K562 (cell line): ENCODE data around the gene C16orf89. TPM values are rescaled to one million over a fixed set of nuclear protein-coding genes. Genes with fewer than 3 reads are reported as not detected.
A peak's percentile ranks its signal among the peaks of the same experiment; 100 is the strongest.

ENCODE experiments used
- ATAC-seq: fragments of 200-7000 bp; cut with Tn5 transposase; 3 replicates; pipeline ENCODE4 v1.9.1; 2020; ENCODE audit warnings: moderate library complexity
- BruUV-seq: library from RNA; stranded (reverse); fragments of 400-500 nt; replicated peaks from 2 replicates; lab custom pipeline; 2021; lab: Mats Ljungman, UMichigan
- CTCF ChIA-PET: fragments of 300-600 bp; formaldehyde crosslinking; extraction: SDS; loops from one replicate; lab custom pipeline; 2021; ENCODE audit warnings: low intra/inter-chr PET ratio; lab: Yijun Ruan, JAX
- POLR2A ChIA-PET: fragments of 300-600, 350-650 bp; sonication (Branson Sonifier 250); formaldehyde crosslinking; extraction: SDS; loops from one replicate; lab custom pipeline; 2021; ENCODE audit warnings: antibody characterized with exemption, inconsistent platforms; lab: Yijun Ruan, JAX
- DNase-seq, 4 experiments: peaks; one replicate each; pipeline versions ENCODE4 v3.0.0 to v3.0.0-alpha.2; 2011 to 2018; ENCODE audit warnings: low spot score in 3 of 4, mixed read lengths in 3 of 4; ENCODE audit errors: extremely low read depth in 1 of 4
- FAIRE-seq: peaks from 2 replicates; lab custom pipeline; 2011; peaks lifted over from hg19 to GRCh38; lab: Jason Lieb, UNC
- H2AFZ ChIP-seq: 2 replicates; pipeline ENCODE4 v1.6.0; 2011; ENCODE audit warnings: low read depth, low read length, control low read depth, inconsistent platforms
- H3K27ac ChIP-seq: fragments of 200-600 bp; 3 replicates; pipeline ENCODE4 v1.8.0; 2011; ENCODE audit warnings: low read depth, mild to moderate bottlenecking, control low read depth, inconsistent platforms, low read length, moderate library complexity, mixed read lengths; ENCODE audit errors: extremely low read depth
- H3K27me3 ChIP-seq, 2 experiments: fragments of 300-600 bp in 1 of 2; 2 replicates in 1 of 2; 3 replicates in 1 of 2; pipeline versions ENCODE4 v1.6.0 to v1.8.0; 2011; ENCODE audit warnings: inconsistent platforms in 2 of 2, low read length in 2 of 2, mild to moderate bottlenecking in 1 of 2, mixed read lengths in 1 of 2, moderate library complexity in 1 of 2; ENCODE audit not compliant: control insufficient read depth in 2 of 2, insufficient read depth in 2 of 2
- H3K36me3 ChIP-seq: fragments of 300-600 bp; 3 replicates; pipeline ENCODE4 v1.8.0; 2011; ENCODE audit warnings: mild to moderate bottlenecking, low read length, inconsistent platforms; ENCODE audit not compliant: control insufficient read depth, insufficient read depth
- H3K4me1 ChIP-seq, 2 experiments: fragments of 200-600 bp in 1 of 2; replicated peaks in 1 of 2; 2 replicates in 1 of 2; 3 replicates in 1 of 2; pipeline versions ENCODE4 v1.5.1 to v1.8.0; 2011; ENCODE audit warnings: inconsistent platforms in 2 of 2, low read length in 2 of 2, mild to moderate bottlenecking in 1 of 2, mixed read lengths in 1 of 2, moderate library complexity in 1 of 2; ENCODE audit not compliant: control insufficient read depth in 2 of 2, insufficient read depth in 2 of 2
- H3K4me2 ChIP-seq: 2 replicates; pipeline ENCODE4 v1.6.1; 2011; ENCODE audit warnings: low read length, control low read depth, inconsistent platforms, mixed read lengths; ENCODE audit not compliant: insufficient read depth
- H3K4me3 ChIP-seq: fragments of 200-600 bp; sonication (generic), shearing (Covaris generic); 2 replicates; pipeline ENCODE4 v1.5.1; 2016; ENCODE audit warnings: control low read depth, inconsistent platforms
- H3K79me2 ChIP-seq: fragments of 200-600 bp; 3 replicates; pipeline ENCODE4 v1.8.0; 2011; ENCODE audit warnings: low read length, inconsistent platforms; ENCODE audit not compliant: control insufficient read depth, insufficient read depth
- H3K9ac ChIP-seq, 2 experiments: 2 replicates each; pipeline versions ENCODE4 v1.6.0 to v1.6.1; 2011; ENCODE audit warnings: low read depth in 2 of 2, low read length in 2 of 2, control low read depth in 1 of 2, inconsistent platforms in 1 of 2, mild to moderate bottlenecking in 1 of 2, mixed read lengths in 1 of 2; ENCODE audit not compliant: insufficient read depth in 1 of 2
- H3K9me1 ChIP-seq: one replicate; pipeline ENCODE4 v1.6.0; 2011; ENCODE audit warnings: inconsistent platforms, mild to moderate bottlenecking, low read length, moderate library complexity; ENCODE audit not compliant: control insufficient read depth, insufficient read depth
- H3K9me3 ChIP-seq: replicated peaks from 2 replicates; pipeline ENCODE4 v1.5.1; 2011; ENCODE audit warnings: low read depth, low read length, inconsistent platforms; ENCODE audit not compliant: control insufficient read depth, insufficient read depth
- H4K20me1 ChIP-seq: replicated peaks from 2 replicates; pipeline ENCODE4 v1.6.1; 2011; ENCODE audit warnings: low read length, inconsistent platforms, mixed read lengths; ENCODE audit not compliant: control insufficient read depth, insufficient read depth
- CBFA2T3 ChIP-seq: fragments of 450-650 bp; IDR thresholded peaks from 2 replicates; pipeline ENCODE4 v1.6.1; 2017
- FIP1L1 ChIP-seq: fragments of 200-400 bp; formaldehyde crosslinking; IDR thresholded peaks from 2 replicates; pipeline ENCODE4 v1.6.1; 2018; ENCODE audit warnings: mild to moderate bottlenecking, low read depth, low read length; ENCODE audit not compliant: poor library complexity, severe bottlenecking
- GTF2F1 ChIP-seq: IDR thresholded peaks from 2 replicates; pipeline ENCODE4 v1.6.1; 2011; ENCODE audit warnings: low read depth, low read length, improper control_type of control experiment
- HIVEP1 ChIP-seq: fragments of 250-450 bp; sonication (Bioruptor Pico); IDR thresholded peaks from 2 replicates; pipeline ENCODE4 v1.4.0; 2020; ENCODE audit warnings: mild to moderate bottlenecking
- HOXB6 ChIP-seq: fragments of 250-450 bp; sonication (Bioruptor Pico); IDR thresholded peaks from 2 replicates; pipeline ENCODE4 v1.5.1; 2022; ENCODE audit warnings: mild to moderate bottlenecking, borderline replicate concordance
- MYC ChIP-seq, 2 experiments: fragments of 250-450 bp in 1 of 2; sonication (Bioruptor Pico) in 1 of 2; IDR thresholded peaks; 2 replicates each; pipeline versions ENCODE4 v1.5.1 to v1.6.1; 2012 to 2021; ENCODE audit warnings: low read depth in 2 of 2, borderline replicate concordance in 1 of 2, improper control_type of control experiment in 1 of 2, low read length in 1 of 2, mild to moderate bottlenecking in 1 of 2, moderate library complexity in 1 of 2
- SRF ChIP-seq, 2 experiments: fragments of 250-450, 450-650 bp in 1 of 2; sonication (Bioruptor Pico) in 1 of 2; sonication (generic) in 1 of 2; formaldehyde crosslinking; IDR thresholded peaks; 2 replicates each; pipeline versions ENCODE4 v1.5.0 to v1.5.1; 2020 to 2022; ENCODE audit warnings: mild to moderate bottlenecking in 1 of 2, missing genetic modification reagents in 1 of 2
- ZFX ChIP-seq: sonication (generic); formaldehyde crosslinking; IDR thresholded peaks from 2 replicates; pipeline ENCODE4 v1.8.0; 2022; ENCODE audit warnings: mild to moderate bottlenecking, missing genetic modification reagents, moderate library complexity
- ZNF507 ChIP-seq: conservative IDR thresholded peaks from 2 replicates; pipeline ENCODE4 v1.6.1; 2017; ENCODE audit warnings: missing genetic modification characterization, missing compliant biosample characterization
- ZNF561 ChIP-seq: fragments of 450-650 bp; formaldehyde crosslinking; conservative IDR thresholded peaks from 2 replicates; pipeline ENCODE4 v1.4.0; 2020; ENCODE audit warnings: mild to moderate bottlenecking, moderate library complexity
- ZNF77 ChIP-seq: fragments of 250-450 bp; sonication (Bioruptor Pico); IDR thresholded peaks from 2 replicates; pipeline ENCODE4 v1.5.0; 2020
- WGBS: fragments of 100-300 bp; shearing (Covaris generic); methylation state at CpG from one replicate; pipeline ENCODE4 v1.1.6; 2016; ENCODE audit warnings: low coverage, mixed read lengths; ENCODE audit not compliant: insufficient coverage; ENCODE audit errors: missing lambda C conversion rate; 5-methylcytosine and 5-hydroxymethylcytosine counted together
- in situ Hi-C: fragments of 300-500 bp; cut with MboI; formaldehyde crosslinking; loops from 4 replicates; pipeline ENCODE4 v1.15.0; 2018; ENCODE audit warnings: inconsistent platforms, mixed read lengths
- intact Hi-C: fragments of 100-400 bp; cut with micrococcal nuclease; formaldehyde crosslinking; loops from 2 replicates; pipeline ENCODE4 v1.14.2; 2022
- polyA plus RNA-seq, 8 experiments: library from polyadenylated mRNA; depleted of rRNA in 4 of 8; stranded (reverse) in 5 of 8; unstranded in 3 of 8; fragments of >200 nt; fragmentation: Nextera tagmentation in 2 of 8; fragmentation: Illumina TruSeq in 1 of 8; extraction: Ambion mirVana in 2 of 8; extraction: Trizol in 1 of 8; gene quantifications; 2 replicates each; pipeline versions ENCODE4 v1.2.1 to v1.2.3, GENCODE V29; 2011 to 2014; ENCODE audit warnings: inconsistent platforms in 1 of 8, missing spikeins in 1 of 8
- total RNA-seq, 7 experiments: library from RNA; depleted of rRNA in 6 of 7; stranded (reverse); fragments of >200 nt in 6 of 7; fragmentation: Illumina TruSeq in 2 of 7; extraction: Trizol in 2 of 7; gene quantifications; 2 replicates each; pipeline versions ENCODE4 v1.2.1 to v1.2.3, GENCODE V29; 2011 to 2021; ENCODE audit warnings: low replicate concordance in 1 of 7

C16orf89 gene
- total and polyA plus RNA-seq, 9 of the 15 experiments (the other 6 are each of a cell fraction or from before 2014, with no cell fraction given), result not detected

- peak; percentile 66 for TF ChIP-seq MYC (IDR thresholded peaks at IDR 0.05; ENCODE audit: low read depth, low read length)
- no peak for TF ChIP-seq MYC (CRISPR knock-in tag; IDR thresholded peaks at IDR 0.05; ENCODE audit: borderline replicate concordance, low read depth)
- TF ChIP-seq ZNF77 (CRISPR knock-in tag), result no peak
- no peak for TF ChIP-seq ZNF507 (tag)
- TF ChIP-seq HOXB6, result no peak
- 0 out of 4 replicates have a peak, but pooled peaks of 1 of the 2 experiments have one; percentile 43 for TF ChIP-seq SRF (CRISPR knock-in tag; IDR thresholded peaks at IDR 0.05)
- no peak for TF ChIP-seq ZNF561
- TF ChIP-seq HIVEP1 (CRISPR knock-in tag), result no peak
- peak; percentile 75 for TF ChIP-seq ZFX
- peak; percentile 55 for TF ChIP-seq FIP1L1
Measured at GRCh38 chr16:5033256-5034166, 32.2 kb downstream of the C16orf89 start, which contains the start of gene NAGPA (continued).

- Histone ChIP-seq H3K27ac (no peak overlapping the region), H3K4me3 (peak overlapping the region; percentile 97), H3K9me1 (no peaks in the 10 kb centered on the region), H3K9me3 (no peaks in the 10 kb centered on the region), H3K9ac (peak overlapping the region; percentile 65 to 92), H4K20me1 (no peaks in the 10 kb centered on the region), H3K36me3 (no peaks in the 10 kb centered on the region), H3K79me2 (no peaks in the 10 kb centered on the region), H2AFZ (peak overlapping the region; percentile 98), H3K4me2 (peak overlapping the region; percentile 88), H3K27me3 (peaks cover 0 to 1% of the 10 kb centered on the region in 2 experiments; a peak in 1 of 5 replicates), H3K4me1 (peaks cover 21 to 23% of the 10 kb centered on the region in 2 experiments; a peak in 4 of 5 replicates)
- in situ Hi-C loops, result no loop called here
- ATAC-seq (no peak), FAIRE-seq (peak; percentile 78), DNase-seq (peak in 1 of 4 experiments; percentile 31)
- BruUV-seq, result TSS peak; percentile 61
- intact Hi-C loops, result no loop called here
- ChIA-PET CTCF (no interaction called here), POLR2A (interaction anchor here (0.8 kb wide), 1 partner anchor 66 kb away, joined by 3 read pairs; no protein-coding TSS in a partner anchor)
- WGBS, result 7% methylated on average over 11 of the region's 12 CpGs
- TF ChIP-seq CBFA2T3 (0 out of 2 replicates have a peak, but pooled peaks have one; percentile 17), GTF2F1 (no peak)
- TF ChIP-seq, all 486 proteins: peak for 1
Measured at GRCh38 chr16:5032748-5033167, 33.0 kb downstream of the C16orf89 start.
